SK-N-SH treated with all-trans-retinoic acid at 6 μM for 48 hours (cell line): Measurements from ENCODE around the gene ADARB2.

ENCODE experiments used
- ATAC-seq: fragments of 200-7000 bp; cut with Tn5 transposase; 3 replicates; pipeline ENCODE4 v1.9.1; 2020; ENCODE audit warnings: mild to moderate bottlenecking, moderate library complexity
- ARNTL ChIP-seq: fragments of 450-650 bp; formaldehyde crosslinking; IDR thresholded peaks from 2 replicates; pipeline ENCODE4 v1.5.0; 2020; ENCODE audit warnings: low read depth, mild to moderate bottlenecking, moderate library complexity, borderline replicate concordance
- BACH2 ChIP-seq: fragments of 250-450 bp; sonication (Bioruptor Pico); IDR thresholded peaks from 2 replicates; pipeline ENCODE4 v1.9.0; 2021; ENCODE audit warnings: mild to moderate bottlenecking, borderline replicate concordance
- CREB5 ChIP-seq: fragments of 250-450 bp; sonication (Bioruptor Pico); IDR thresholded peaks from 2 replicates; pipeline ENCODE4 v1.5.1; 2020; ENCODE audit warnings: low read depth, mild to moderate bottlenecking, moderate library complexity
- CSDC2 ChIP-seq: fragments of 250-450 bp; sonication (Bioruptor Pico); IDR thresholded peaks from 2 replicates; pipeline ENCODE4 v1.5.0; 2020; ENCODE audit warnings: mild to moderate bottlenecking, moderate library complexity
- CSRNP3 ChIP-seq: fragments of 250-450 bp; sonication (Bioruptor Pico); IDR thresholded peaks from 2 replicates; pipeline ENCODE4 v1.5.1; 2021; ENCODE audit warnings: mild to moderate bottlenecking, moderate library complexity
- ESRRG ChIP-seq: fragments of 250-450 bp; sonication (Bioruptor Pico); IDR thresholded peaks from 2 replicates; pipeline ENCODE4 v1.6.1; 2021; ENCODE audit warnings: mild to moderate bottlenecking
- GLIS3 ChIP-seq: fragments of 250-450 bp; sonication (Bioruptor Pico); IDR thresholded peaks from 2 replicates; pipeline ENCODE4 v1.5.0; 2020; ENCODE audit warnings: mild to moderate bottlenecking, moderate library complexity
- ISL1 ChIP-seq: fragments of 250-450 bp; sonication (Bioruptor Pico); IDR thresholded peaks from 2 replicates; pipeline ENCODE4 v2.1.2; 2022; ENCODE audit warnings: mild to moderate bottlenecking, moderate library complexity
- OSR1 ChIP-seq: fragments of 250-450 bp; sonication (Bioruptor Pico); IDR thresholded peaks from 2 replicates; pipeline ENCODE4 v1.8.0; 2022; ENCODE audit warnings: moderate library complexity, mild to moderate bottlenecking, inconsistent platforms
- PATZ1 ChIP-seq: fragments of 250-450 bp; sonication (Bioruptor Pico); IDR thresholded peaks from 2 replicates; pipeline ENCODE4 v1.8.0; 2020; ENCODE audit warnings: mild to moderate bottlenecking, moderate library complexity, borderline replicate concordance
- POU6F1 ChIP-seq: fragments of 250-450 bp; sonication (Bioruptor Pico); IDR thresholded peaks from 2 replicates; pipeline ENCODE4 v1.8.0; 2021; ENCODE audit warnings: low read depth, mild to moderate bottlenecking, moderate library complexity, borderline replicate concordance
- PPARA ChIP-seq: fragments of 250-450 bp; sonication (Bioruptor Pico); IDR thresholded peaks from 2 replicates; pipeline ENCODE4 v1.5.0; 2020; ENCODE audit warnings: mild to moderate bottlenecking, borderline replicate concordance
- RARB ChIP-seq: fragments of 250-450 bp; sonication (Bioruptor Pico); IDR thresholded peaks from 2 replicates; pipeline ENCODE4 v1.8.0; 2021; ENCODE audit warnings: mild to moderate bottlenecking, moderate library complexity
- SNAI2 ChIP-seq: fragments of 250-450 bp; sonication (Bioruptor Pico); IDR thresholded peaks from 2 replicates; pipeline ENCODE4 v1.5.0; 2020; ENCODE audit warnings: mild to moderate bottlenecking, moderate library complexity
- TSHZ2 ChIP-seq: fragments of 250-450 bp; sonication (Bioruptor Pico); IDR thresholded peaks from 2 replicates; pipeline ENCODE4 v1.5.0; 2020; ENCODE audit warnings: mild to moderate bottlenecking, moderate library complexity
- ZC3H10 ChIP-seq: fragments of 250-450 bp; sonication (Bioruptor Pico); IDR thresholded peaks from 2 replicates; pipeline ENCODE4 v1.5.1; 2021; ENCODE audit warnings: mild to moderate bottlenecking, moderate library complexity
- ZFP30 ChIP-seq: fragments of 450-650 bp; formaldehyde crosslinking; IDR thresholded peaks from 2 replicates; pipeline ENCODE4 v1.5.0; 2022; ENCODE audit warnings: mild to moderate bottlenecking, moderate library complexity
- ZNF565 ChIP-seq: fragments of 450-650 bp; formaldehyde crosslinking; conservative IDR thresholded peaks from 2 replicates; pipeline ENCODE4 v1.5.0; 2020; ENCODE audit warnings: low read depth, mild to moderate bottlenecking, moderate library complexity
- ZNF70 ChIP-seq: fragments of 450-650 bp; formaldehyde crosslinking; IDR thresholded peaks from 2 replicates; pipeline ENCODE4 v1.5.0; 2020; ENCODE audit warnings: mild to moderate bottlenecking, moderate library complexity

The ADARB2 gene

GRCh38 chr10:1669433-1669832 lies 67.9 kb downstream of the ADARB2 start:
- no peak for TF ChIP-seq ISL1 (CRISPR knock-in tag)
- no peak for TF ChIP-seq PATZ1 (CRISPR knock-in tag)
- TF ChIP-seq CREB5 (CRISPR knock-in tag), result no peak
- no peak for TF ChIP-seq ZFP30 (CRISPR knock-in tag)
- no peak for TF ChIP-seq PPARA
- no peak for TF ChIP-seq ESRRG (CRISPR knock-in tag)
- no peak for TF ChIP-seq CSRNP3
- TF ChIP-seq ZNF70 (CRISPR knock-in tag), result no peak
- TF ChIP-seq OSR1, result no peak
- no peak for TF ChIP-seq ZNF565 (CRISPR knock-in tag)
- TF ChIP-seq CSDC2 (CRISPR knock-in tag), result no peak
- TF ChIP-seq BACH2 (CRISPR knock-in tag), result no peak
- no peak for TF ChIP-seq ZC3H10
- TF ChIP-seq RARB (CRISPR knock-in tag), result no peak
- TF ChIP-seq POU6F1 (CRISPR knock-in tag), result no peak
- ATAC-seq, result no peak

- TF ChIP-seq ZC3H10, result no peak
- TF ChIP-seq SNAI2 (CRISPR knock-in tag), result no peak
- TF ChIP-seq GLIS3 (CRISPR knock-in tag), result no peak
- no peak for TF ChIP-seq TSHZ2 (CRISPR knock-in tag)
- TF ChIP-seq ARNTL (CRISPR knock-in tag), result no peak
- TF ChIP-seq PPARA, result no peak
- no peak for TF ChIP-seq CSDC2 (CRISPR knock-in tag)
- no peak for TF ChIP-seq ISL1 (CRISPR knock-in tag)
- no peak for TF ChIP-seq RARB (CRISPR knock-in tag)
- no peak for TF ChIP-seq CREB5 (CRISPR knock-in tag)
- TF ChIP-seq CSRNP3, result no peak
- no peak for TF ChIP-seq ZNF565 (CRISPR knock-in tag)
- no peak for TF ChIP-seq POU6F1 (CRISPR knock-in tag)
- no peak for TF ChIP-seq ZNF70 (CRISPR knock-in tag)
- TF ChIP-seq ZFP30 (CRISPR knock-in tag), result no peak
- ATAC-seq, result no peak
Measured at GRCh38 chr10:1668399-1668798, 68.9 kb downstream of the ADARB2 start.
